Central memory CD8-positive, alpha-beta T cell (primary cell): ENCODE data around the gene C7orf33.

Source experiments
- ATAC-seq: fragments of 150-1000 bp; cut with Tn5 transposase; replicated peaks from 2 replicates; pipeline ENCODE4 v1.10.0; 2022; ENCODE audit warnings: mild to moderate bottlenecking, moderate FRiP score, moderate number of reproducible peaks; ENCODE audit not compliant: poor library complexity, severe bottlenecking; ENCODE audit errors: extremely low read depth
- DNase-seq, 2 donors: peaks; one replicate each; pipeline ENCODE4 v3.0.0; 2021; ENCODE audit warnings: low spot score in 2 of 2
- H3K27ac Mint-ChIP-seq: one replicate; pipeline ENCODE4 v1.8.0; 2022; ENCODE audit warnings: low read depth, mild to moderate bottlenecking, moderate library complexity, mixed read lengths
- H3K27me3 Mint-ChIP-seq: one replicate; pipeline ENCODE4 v1.8.0; 2022; ENCODE audit warnings: mixed read lengths
- H3K36me3 Mint-ChIP-seq: one replicate; pipeline ENCODE4 v1.8.0; 2022; ENCODE audit warnings: mild to moderate bottlenecking, moderate library complexity, mixed read lengths; ENCODE audit not compliant: insufficient read depth
- H3K4me1 Mint-ChIP-seq: one replicate; pipeline ENCODE4 v1.8.0; 2022; ENCODE audit warnings: mixed read lengths
- H3K4me3 Mint-ChIP-seq: one replicate; pipeline ENCODE4 v1.8.0; 2022; ENCODE audit warnings: mild to moderate bottlenecking, moderate library complexity, mixed read lengths
- H3K9me3 Mint-ChIP-seq: one replicate; pipeline ENCODE4 v1.8.0; 2022; ENCODE audit warnings: mixed read lengths

Gene C7orf33

DNA sequence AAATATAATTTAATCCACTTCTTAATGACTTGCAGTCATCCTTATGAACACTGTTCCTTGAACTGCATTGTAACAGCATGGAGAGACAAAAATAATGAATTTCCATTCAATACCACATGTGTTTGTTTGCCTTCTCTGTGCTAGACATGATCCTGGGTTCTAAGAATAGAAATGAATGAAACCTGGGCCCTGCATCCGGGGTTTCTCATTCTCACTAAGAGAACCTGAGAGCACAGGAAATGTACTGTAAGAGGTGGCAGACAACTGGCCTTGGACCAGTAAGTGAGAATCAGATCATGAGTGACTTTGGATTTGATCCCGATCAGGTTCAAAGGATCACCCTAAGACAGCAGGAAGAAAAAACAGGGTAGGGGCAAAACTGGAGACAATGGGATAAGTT, 70.9 kb downstream of the C7orf33 start:
- Mint-ChIP-seq H3K27ac (no peak overlapping the region), H3K9me3 (no peaks in the 10 kb centered on the region), H3K27me3 (no peaks in the 10 kb centered on the region), H3K4me1 (no peaks in the 10 kb centered on the region), H3K36me3 (no peaks in the 10 kb centered on the region), H3K4me3 (no peak overlapping the region)
- ATAC-seq (peak; percentile 43), DNase-seq (no peak)

DNA sequence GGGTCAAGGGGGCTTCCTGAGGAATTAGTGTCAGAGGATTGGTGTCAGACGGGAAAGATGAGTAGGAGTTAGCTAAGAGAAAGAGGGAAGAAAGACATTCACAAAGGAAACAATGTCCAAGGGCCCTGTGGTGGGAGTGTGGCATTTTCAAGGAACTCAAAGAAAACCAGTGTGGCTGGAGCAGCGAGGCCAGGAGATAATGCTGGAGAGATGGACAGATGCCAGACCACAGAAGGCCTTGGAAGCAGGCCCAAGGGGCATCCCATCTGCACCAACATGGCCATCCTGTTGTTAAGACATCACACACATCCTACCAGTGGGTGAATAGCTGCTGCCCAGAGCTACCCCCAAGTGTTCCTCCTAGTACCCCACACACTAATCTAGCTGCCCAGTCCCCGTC, 72.1 kb downstream of the C7orf33 start:
- Mint-ChIP-seq H3K4me1 (no peaks in the 10 kb centered on the region), H3K27ac (no peak overlapping the region), H3K27me3 (no peaks in the 10 kb centered on the region), H3K9me3 (no peaks in the 10 kb centered on the region), H3K36me3 (no peaks in the 10 kb centered on the region), H3K4me3 (no peak overlapping the region)
- DNase-seq (no peak), ATAC-seq (no peak)

DNA sequence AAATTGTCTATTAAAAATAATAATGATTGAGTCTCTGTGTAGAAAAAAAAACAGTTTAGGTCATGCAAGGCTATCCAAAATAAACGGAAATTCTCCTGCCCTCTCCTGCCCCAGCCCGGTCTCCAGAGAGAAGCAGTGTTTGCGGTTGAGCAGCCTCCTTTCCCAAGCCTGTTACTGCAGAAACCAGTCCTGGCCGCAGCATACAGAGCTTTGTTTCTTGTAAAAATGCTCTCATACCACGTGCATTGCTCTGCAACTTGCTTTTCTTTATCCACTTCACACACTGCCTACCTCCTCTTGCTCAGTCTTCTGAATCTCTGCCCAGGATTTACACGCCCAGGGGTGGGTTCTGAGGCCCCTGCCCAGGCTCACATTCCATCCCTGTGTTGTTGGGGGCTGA, 73.8 kb downstream of the C7orf33 start:
- Mint-ChIP-seq H3K27ac (no peak overlapping the region), H3K36me3 (peaks cover 1% of the 10 kb centered on the region), H3K9me3 (no peaks in the 10 kb centered on the region), H3K27me3 (no peaks in the 10 kb centered on the region), H3K4me1 (no peaks in the 10 kb centered on the region), H3K4me3 (no peak overlapping the region)
- DNase-seq (no peak), ATAC-seq (no peak)

DNA sequence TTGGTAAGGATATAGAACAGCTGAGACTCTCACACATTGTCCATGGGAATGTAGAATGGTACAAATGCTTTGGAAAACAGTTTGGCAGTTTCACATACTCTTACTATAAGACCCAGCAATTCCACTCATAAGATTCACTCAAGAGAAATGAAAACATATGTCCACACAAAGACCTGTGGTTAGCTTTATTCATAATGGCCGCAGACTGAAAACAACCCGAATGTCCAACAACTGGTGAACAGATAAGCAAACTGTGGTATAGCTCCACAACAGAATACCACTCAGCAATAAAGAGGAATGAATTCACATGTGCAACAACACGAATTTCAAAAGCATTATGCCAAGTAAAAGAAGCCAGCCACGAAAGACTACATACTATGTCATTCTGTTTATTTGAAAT, 74.7 kb downstream of the C7orf33 start:
- Mint-ChIP-seq H3K4me1 (no peaks in the 10 kb centered on the region), H3K9me3 (no peaks in the 10 kb centered on the region), H3K36me3 (peaks cover 1% of the 10 kb centered on the region), H3K27ac (no peak overlapping the region), H3K4me3 (no peak overlapping the region), H3K27me3 (no peaks in the 10 kb centered on the region)
- ATAC-seq: no peak
- DNase-seq: no peak
